Stimulated activated CD8-positive, alpha-beta memory T cell treated with anti-CD3 and anti-CD28 coated beads, Interleukin-12 subunit alpha, Interleukin-12 subunit beta, amount 100 ng/mL, for 1 hour (primary cell): Measurements from ENCODE around the gene FMN1.

ENCODE experiments used
- DNase-seq: peaks from one replicate; pipeline ENCODE4 v3.0.0-alpha.2; 2020; ENCODE audit warnings: low read depth

Gene FMN1

DNA sequence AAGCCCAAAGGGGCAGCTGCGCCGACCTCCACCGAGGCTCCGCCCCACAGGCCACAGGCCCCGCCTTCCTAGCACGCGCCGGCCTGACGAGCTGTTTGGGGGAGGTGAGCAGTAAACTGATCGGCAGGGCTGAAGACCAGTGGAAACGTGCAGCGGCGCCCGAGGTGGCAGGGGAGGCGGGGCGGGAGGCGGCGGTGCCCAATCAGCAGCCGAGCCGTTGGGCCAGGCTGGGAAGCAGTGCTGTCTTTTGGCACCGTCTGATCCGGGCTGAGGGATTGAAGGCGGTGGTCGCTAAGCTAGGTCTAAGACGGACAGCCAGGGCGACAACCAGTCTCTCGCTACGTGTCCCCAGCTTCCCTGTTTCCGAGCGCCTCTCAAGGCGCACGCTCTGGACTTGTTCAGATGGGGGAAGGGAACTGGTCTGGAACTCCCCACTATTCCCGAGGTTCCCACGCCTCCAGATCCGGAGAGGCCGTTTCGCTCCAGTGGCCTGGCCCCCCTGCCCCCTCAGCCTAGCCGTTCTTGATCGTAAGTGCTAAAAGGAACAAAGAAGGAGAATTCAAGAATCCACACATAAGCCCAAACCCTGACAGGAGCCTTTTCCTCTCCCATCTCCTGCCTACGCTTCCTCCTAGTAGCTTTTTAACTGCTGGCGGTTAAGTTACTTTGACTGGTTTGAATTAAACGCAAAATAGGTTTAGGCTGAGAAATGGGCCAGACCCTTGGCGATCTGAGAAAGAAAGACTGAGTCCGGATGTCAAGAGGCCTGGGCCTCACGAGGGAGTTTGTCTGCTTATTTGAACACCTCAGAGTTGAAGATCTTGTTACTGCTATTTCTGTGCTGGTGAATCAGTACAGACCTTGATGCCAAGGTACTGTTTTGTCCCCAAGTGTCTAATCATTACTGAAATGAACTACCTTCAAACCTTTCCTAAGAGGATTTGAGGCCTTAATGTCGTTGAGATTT lies at the start of gene FMN1:
TSS of gene FMN1 (minus strand) at position 11 of the 967 bp plus-strand sequence. CDS start 39,800 bp downstream, outside the sequence.
- peak; percentile 84 for DNase-seq

- no peak for DNase-seq
Observed at GRCh38 chr15:33243869-33244268, 49.4 kb upstream of the FMN1 start.

DNA sequence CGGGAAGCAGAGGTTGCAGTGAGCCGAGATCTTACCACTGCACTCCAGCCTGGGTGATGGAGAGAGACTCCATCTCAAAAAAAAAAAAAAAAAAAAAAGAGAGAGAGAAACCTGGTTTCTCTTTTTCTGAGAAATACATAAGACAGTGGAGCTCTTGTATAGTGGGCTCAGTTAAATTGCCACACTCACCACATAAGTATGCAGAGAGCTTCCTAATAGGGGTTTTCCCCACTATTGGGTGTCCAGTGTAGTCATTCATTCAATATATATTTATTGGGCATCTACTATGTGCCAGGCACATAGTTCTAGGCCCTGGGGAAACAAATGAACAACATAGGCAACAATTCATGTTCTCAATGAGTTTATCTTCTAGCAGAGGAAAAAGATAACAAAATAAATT lies 48.9 kb upstream of the FMN1 start:
- no peak for DNase-seq

- no peak for DNase-seq
Observed at GRCh38 chr15:33242669-33243191, 48.2 kb upstream of the FMN1 start.

DNA sequence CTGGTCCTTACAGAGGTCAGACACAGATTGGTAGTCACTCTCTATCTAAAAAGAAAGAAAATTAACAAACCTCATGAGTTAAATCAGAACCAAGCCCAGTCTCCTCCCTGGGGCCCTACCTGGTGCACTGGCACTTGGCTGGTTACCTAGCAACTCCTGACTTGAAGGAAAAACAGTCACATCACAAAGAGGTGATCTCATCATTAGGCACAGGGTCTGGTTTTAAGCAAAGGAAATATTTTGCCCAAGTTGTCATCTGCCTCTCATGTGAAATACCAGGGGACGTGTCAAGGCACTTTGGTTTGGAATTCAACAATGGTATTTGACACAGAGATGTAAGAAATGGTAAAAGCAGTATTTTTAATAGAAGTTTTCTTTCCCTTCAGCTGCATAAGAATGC lies 47.7 kb upstream of the FMN1 start:
- no peak for DNase-seq

GRCh38 chr15:33236841-33237509 lies 42.5 kb upstream of the FMN1 start:
- no peak for DNase-seq

- DNase-seq = no peak
Observed at GRCh38 chr15:33234020-33234461, 39.5 kb upstream of the FMN1 start.

DNA sequence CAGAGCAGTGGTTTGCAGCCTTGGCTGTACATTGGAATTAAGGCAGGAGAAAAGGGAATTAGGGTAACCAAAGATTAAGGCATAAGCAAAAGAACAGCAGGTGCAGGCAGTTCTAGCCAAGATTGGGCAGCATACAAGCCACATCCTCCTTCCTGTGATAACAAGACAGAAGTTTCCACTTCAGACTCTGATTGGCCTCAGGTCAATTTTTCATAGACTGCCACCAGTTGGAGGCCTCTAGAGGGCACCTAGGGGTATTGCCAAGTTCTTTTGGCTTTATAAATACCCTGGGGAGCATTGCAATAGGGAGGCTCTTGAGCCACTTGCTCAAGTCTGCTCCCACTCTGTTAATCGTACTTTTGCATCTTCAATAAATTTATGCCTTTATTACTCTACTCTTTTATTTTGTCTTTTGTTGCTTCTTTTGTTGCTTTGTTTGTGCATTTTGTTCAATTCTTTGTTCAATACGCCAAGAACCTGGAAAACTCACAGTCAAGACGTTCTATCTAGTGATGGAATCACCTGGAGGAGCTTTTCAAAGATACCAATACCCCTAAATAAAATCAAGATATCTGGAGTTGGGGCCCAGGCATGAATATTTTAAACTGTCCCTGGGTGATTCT lies 32.2 kb upstream of the FMN1 start:
- peak; percentile 60 for DNase-seq

DNA sequence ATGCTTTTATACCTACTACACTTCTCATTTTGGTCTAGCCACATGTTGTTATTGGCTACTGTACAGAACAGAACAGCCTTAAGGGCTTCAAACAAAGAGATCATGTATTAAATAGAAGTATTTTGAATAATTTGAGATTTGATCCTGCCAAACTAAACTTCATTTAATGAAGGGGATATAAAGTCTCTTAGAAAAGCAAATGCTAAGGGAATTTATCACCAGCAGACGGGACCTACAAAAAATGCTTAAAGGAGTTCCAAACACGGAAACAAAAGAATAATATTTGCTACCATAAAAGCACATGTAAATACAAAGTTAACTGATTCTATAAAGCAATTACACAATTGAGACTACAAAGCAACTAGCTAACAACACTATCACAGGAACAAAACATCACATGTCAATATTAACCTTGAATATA lies 23.6 kb upstream of the FMN1 start:
- DNase-seq = no peak

DNA sequence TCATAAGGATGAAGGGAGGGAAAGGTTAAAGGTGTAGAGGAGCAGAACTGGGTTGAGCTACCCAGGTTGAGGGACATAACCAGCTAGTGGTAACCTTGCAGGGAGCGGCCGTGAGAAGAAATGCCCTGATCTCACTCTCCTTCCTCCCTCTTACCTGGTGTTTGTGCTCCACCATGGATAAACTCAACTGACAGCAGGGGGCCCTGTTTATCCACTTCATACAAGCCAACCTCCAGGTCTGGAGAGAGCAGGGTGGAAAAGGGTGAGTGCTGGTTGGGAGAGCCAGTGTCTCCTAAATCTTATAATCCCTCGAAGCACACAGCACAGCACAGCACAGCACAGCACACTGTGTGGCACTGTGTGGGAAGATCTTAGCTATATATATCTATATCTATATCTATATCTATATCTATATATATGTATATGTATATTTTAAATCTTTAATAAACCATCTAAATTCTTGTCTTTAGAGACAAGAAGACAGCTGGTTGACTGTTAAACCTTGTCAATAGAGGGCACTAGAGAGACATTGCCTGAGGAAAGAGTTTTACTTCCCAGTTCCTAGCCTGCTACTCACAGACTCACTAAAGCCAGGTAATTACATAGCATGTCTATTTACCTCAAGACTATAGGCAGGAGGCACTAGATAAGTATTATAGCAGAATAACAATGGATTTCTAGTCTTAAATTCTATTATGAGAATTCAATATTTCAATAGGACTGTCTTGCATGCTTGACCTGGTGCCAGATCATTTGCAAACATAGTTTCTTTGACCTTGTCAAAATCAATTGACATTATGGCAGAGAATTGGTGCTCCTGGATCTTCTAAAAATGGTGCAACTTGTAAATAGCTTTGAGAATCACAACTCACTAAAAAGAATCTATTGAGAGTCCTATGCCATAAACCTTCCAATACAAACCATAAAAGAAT lies 21.7 kb upstream of the FMN1 start:
- DNase-seq = no peak

GRCh38 chr15:33211176-33211808 lies 16.8 kb upstream of the FMN1 start:
- DNase-seq = no peak

DNA sequence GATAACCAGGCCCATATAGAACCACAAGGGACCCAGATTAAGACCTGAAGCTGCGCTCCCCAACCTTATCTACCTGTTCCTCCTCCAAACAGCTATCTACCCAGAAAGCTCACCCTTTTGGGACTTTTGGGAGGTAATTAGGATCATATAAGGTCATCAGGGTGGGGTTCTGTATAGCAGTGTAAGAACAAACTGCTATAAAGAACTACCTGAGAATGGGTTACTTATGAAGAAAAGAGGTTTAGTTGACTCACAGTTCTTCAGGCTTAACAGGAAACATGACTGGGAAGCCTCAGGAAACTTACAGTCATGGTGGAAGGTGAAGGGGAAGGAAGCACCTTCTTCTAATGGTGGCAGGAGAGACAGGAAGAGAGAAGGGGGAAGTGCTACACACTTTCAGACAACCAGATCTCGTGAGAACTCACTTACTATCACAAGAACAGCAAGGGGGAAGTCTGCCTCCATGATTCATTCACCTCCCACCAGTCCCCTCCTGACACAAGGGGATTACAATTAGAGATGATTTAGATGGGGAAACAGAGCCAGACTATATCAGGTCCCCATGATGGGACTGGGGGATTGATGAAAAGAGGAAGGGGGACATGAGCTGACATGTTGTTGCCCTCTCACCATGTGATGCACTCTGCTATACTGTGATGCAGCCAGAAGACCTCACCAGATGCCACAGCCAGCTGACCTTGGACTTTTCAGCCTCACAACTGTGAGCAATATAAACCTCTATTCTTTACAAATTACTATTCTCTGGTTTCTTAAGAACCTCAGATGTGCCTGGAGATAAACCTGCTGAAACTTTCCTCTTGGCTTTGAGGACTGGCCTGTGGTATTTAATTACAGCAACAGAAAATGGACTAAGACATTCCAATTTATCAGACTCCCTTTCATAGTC lies 15.3 kb upstream of the FMN1 start:
- no peak for DNase-seq

DNA sequence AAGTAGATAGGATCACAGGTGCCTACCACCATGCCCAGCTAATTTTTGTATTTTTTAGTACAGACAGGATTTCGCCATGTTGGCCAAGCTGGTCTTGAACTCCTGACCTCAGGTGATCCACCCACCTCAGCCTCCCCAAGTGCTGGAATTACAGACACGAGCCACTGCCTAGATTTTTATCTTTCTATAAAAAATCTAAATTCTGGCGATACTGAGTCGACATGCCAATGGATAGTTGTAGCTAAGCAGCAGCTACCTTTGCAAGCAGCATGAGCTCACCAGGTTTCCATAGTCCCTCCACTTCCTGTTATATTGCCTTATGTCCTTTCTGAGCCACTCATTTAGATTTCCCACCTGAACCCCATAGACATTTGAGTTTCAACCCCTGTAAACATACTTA lies 13.1 kb upstream of the FMN1 start:
- no peak for DNase-seq

GRCh38 chr15:33206366-33206765 lies 11.9 kb upstream of the FMN1 start:
- DNase-seq = no peak

DNA sequence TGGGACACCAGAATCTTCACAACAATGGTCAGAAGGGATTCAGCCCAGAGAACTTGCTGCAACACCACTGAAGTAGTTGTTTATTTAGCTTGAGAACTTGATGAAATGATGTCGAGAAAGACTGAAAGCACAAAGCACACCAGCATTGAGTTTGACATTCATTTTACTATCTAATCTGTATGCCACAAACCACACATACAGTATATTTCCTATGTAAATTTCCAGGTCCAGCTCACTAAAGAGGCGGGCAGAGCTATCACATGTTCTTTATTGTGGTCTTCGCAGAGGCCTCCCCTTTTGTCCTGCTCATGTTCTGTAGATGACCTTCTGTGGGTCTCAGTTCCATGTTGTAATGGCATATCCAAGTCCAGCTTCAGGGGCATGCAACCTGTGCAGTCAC lies 10.4 kb upstream of the FMN1 start:
- DNase-seq = no peak

DNA sequence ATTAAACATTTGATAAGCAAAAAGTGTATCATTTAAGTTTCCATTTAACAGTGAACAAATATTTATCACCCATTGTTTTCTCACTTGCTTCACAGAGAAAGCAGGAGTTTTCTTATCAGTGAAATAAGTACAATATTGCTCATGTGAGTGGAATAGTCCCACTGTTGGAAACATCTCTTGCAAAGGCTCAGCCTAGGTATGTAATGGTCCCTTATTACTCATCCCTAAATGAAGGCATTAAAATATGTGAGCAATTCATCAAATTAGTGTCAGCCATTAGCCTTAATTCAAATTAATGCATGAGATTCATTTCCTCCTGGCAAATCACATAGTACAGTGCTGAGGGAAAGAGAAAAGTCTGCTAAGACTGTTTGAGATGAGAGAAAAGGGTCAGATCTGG lies 9.6 kb upstream of the FMN1 start:
- no peak for DNase-seq

DNA sequence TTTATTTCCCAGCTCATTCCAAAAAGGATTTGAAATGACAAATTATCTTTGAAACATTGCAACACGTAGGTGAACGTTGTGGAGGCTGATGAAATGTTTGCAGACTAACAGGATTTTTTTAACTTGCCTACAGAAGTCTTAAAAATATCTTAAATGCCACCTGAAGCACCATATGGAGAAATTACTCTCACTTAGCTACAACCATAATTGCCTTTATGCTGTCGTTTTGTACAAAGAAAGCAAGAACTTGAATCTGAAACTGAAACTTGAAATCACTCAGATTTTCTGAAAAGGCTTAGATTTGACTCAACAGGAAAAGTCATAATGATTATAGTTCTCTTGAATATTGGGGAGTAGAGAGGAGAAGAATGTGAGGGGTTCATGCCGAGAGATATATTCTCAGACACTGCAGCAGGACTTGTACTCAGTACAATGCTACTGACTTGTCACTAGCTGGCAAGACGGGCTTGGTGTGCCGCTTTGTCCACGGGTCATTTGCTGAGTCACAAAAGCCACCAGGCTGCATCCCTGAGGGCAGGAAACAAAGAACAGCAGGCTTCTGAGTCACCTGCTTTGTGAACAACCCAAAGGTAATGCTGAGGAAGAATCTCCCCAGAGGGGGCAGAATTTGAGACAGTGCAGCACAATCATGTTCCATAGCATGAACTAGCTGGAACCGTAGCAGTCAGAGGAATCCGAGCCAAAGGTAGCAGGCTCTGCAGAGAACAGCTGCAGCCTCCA lies 7.1 kb upstream of the FMN1 start:
- DNase-seq = peak; percentile 35

DNA sequence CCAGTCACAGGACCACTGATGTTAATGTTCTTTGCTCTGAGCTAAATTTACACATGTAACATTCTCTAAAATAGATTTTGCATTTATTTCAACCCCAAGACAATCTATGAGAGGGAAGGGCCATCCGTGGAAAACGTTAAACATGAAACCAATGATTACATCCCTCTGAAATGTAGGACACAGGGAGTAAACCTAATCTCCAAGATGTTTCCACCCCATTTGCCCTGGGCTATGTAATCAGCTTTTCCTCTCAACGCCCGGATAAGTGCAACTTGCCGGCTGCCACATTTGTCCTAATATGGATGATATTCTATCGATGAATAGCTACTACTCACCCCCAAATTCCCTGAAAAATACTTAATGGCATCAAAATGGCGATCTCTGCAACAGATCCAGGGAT lies 6.4 kb upstream of the FMN1 start:
- DNase-seq = no peak

DNA sequence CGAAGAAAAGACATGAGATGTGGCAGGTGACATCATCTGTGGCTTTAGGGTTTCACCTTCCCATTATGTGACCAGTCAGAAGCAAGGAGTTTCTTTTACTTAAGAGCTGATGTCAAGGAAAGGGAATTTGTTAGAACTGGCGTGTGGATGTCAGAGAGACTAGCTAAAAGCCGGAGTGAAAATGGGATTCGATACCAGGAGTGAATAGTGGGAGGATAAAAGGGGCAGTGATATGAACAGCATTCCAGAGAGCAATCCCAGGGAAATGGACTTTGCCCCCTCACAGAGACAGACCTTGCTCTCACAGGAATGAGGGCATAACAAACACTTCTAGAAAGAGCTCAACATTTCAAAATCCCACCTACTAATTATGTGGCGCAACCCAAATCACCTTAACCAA lies 5.9 kb upstream of the FMN1 start:
- DNase-seq = no peak
